K562 (cell line): ENCODE data around the gene XAB2. TPM values are rescaled to one million over a fixed set of nuclear protein-coding genes. Genes with fewer than 3 reads are reported as not detected.
A peak's percentile ranks its signal among the peaks of the same experiment; 100 is the strongest.

Experiments
- CBFA2T3 ChIP-seq: fragments of 450-650 bp; IDR thresholded peaks from 2 replicates; pipeline ENCODE4 v1.6.1; 2017
- CEBPB ChIP-seq: fragments of 450-650 bp; IDR thresholded peaks from 2 replicates; pipeline ENCODE4 v1.6.1; 2016; ENCODE audit warnings: missing genetic modification characterization, missing compliant biosample characterization
- CTCFL ChIP-seq: IDR thresholded peaks from 2 replicates; pipeline ENCODE4 v1.6.1; 2011; ENCODE audit warnings: borderline replicate concordance, low read depth, mild to moderate bottlenecking, moderate library complexity, low read length; ENCODE audit not compliant: insufficient read depth, poor library complexity, severe bottlenecking
- CXXC5 ChIP-seq: fragments of 250-450 bp; sonication (Bioruptor Pico); IDR thresholded peaks from 2 replicates; pipeline ENCODE4 v1.8.0; 2022; ENCODE audit warnings: inconsistent platforms, mild to moderate bottlenecking, moderate library complexity
- ESRRA ChIP-seq: fragments of 450-650 bp; IDR thresholded peaks from 2 replicates; pipeline ENCODE4 v1.6.1; 2014; ENCODE audit warnings: low read depth, mild to moderate bottlenecking, moderate library complexity, borderline replicate concordance
- GTF2F1 ChIP-seq: IDR thresholded peaks from 2 replicates; pipeline ENCODE4 v1.6.1; 2011; ENCODE audit warnings: low read depth, low read length, improper control_type of control experiment
- MYBL2 ChIP-seq, 2 experiments: fragments of 450-650 bp in 1 of 2; sonication (generic) in 1 of 2; formaldehyde crosslinking in 1 of 2; IDR thresholded peaks; 2 replicates each; pipeline versions ENCODE4 v1.6.1 to v1.8.1; 2017 to 2022; ENCODE audit warnings: borderline replicate concordance in 1 of 2, inconsistent platforms in 1 of 2, low read depth in 1 of 2, mild to moderate bottlenecking in 1 of 2, missing genetic modification reagents in 1 of 2, moderate library complexity in 1 of 2
- OTX1 ChIP-seq: fragments of 450-650 bp; formaldehyde crosslinking; IDR thresholded peaks from 2 replicates; pipeline ENCODE4 v1.4.0; 2022; ENCODE audit warnings: mild to moderate bottlenecking
- RBM17 ChIP-seq: fragments of 200-400 bp; formaldehyde crosslinking; IDR thresholded peaks from 2 replicates; pipeline ENCODE4 v1.6.1; 2017; ENCODE audit warnings: low read depth, mild to moderate bottlenecking, low read length, borderline replicate concordance
- SIX5 ChIP-seq, 2 experiments: IDR thresholded peaks; 2 replicates each; pipeline ENCODE4 v1.6.1; 2011; ENCODE audit warnings: low read length in 2 of 2, borderline replicate concordance in 1 of 2, low read depth in 1 of 2, mild to moderate bottlenecking in 1 of 2, moderate library complexity in 1 of 2; ENCODE audit not compliant: insufficient read depth in 1 of 2
- SMARCE1 ChIP-seq: fragments of 450-650 bp; IDR thresholded peaks from 2 replicates; pipeline ENCODE4 v1.7.1; 2016; ENCODE audit warnings: mild to moderate bottlenecking
- TBL1XR1 ChIP-seq, 2 experiments: IDR thresholded peaks; 2 replicates each; pipeline ENCODE4 v1.6.1; 2012; ENCODE audit warnings: improper control_type of control experiment in 2 of 2, low read length in 2 of 2, mild to moderate bottlenecking in 1 of 2
- TCF7L2 ChIP-seq: fragments of 150-350 bp; IDR thresholded peaks from 2 replicates; pipeline ENCODE4 v1.6.1; 2016; ENCODE audit warnings: low read depth, mild to moderate bottlenecking, low read length, moderate library complexity
- TEAD4 ChIP-seq, 2 experiments: sonication (generic) in 1 of 2; formaldehyde crosslinking in 1 of 2; IDR thresholded peaks; 2 replicates each; pipeline versions ENCODE4 v1.6.1 to v1.8.0; 2012 to 2022; ENCODE audit warnings: borderline replicate concordance in 1 of 2, inconsistent platforms in 1 of 2, low read length in 1 of 2, mild to moderate bottlenecking in 1 of 2, missing genetic modification reagents in 1 of 2
- TSHZ1 ChIP-seq: fragments of 250-450 bp; sonication (Bioruptor Pico); IDR thresholded peaks from 2 replicates; pipeline ENCODE4 v1.4.0; 2020; ENCODE audit warnings: mild to moderate bottlenecking, moderate library complexity
- USF1 ChIP-seq: sonication (generic); formaldehyde crosslinking; IDR thresholded peaks from 2 replicates; pipeline ENCODE4 v1.9.0; 2022; ENCODE audit warnings: mild to moderate bottlenecking, missing genetic modification reagents
- XRCC5 ChIP-seq: fragments of 200-400 bp; formaldehyde crosslinking; IDR thresholded peaks from 2 replicates; pipeline ENCODE4 v1.6.1; 2017; ENCODE audit warnings: low read depth, mild to moderate bottlenecking, low read length
- ZBTB9 ChIP-seq: fragments of 450-650 bp; formaldehyde crosslinking; IDR thresholded peaks from 2 replicates; pipeline ENCODE4 v1.4.0; 2020; ENCODE audit warnings: mild to moderate bottlenecking, moderate library complexity
- ZNF384 ChIP-seq: IDR thresholded peaks from 2 replicates; pipeline ENCODE4 v1.6.1; 2012; ENCODE audit warnings: low read depth, low read length, improper control_type of control experiment
- ZNF436 ChIP-seq: fragments of 250-450, 450-650 bp; sonication (Bioruptor Pico); formaldehyde crosslinking; IDR thresholded peaks from 2 replicates; pipeline ENCODE4 v1.7.0; 2020; ENCODE audit warnings: mild to moderate bottlenecking
- polyA plus RNA-seq, 8 experiments: library from polyadenylated mRNA; depleted of rRNA in 4 of 8; stranded (reverse) in 5 of 8; unstranded in 3 of 8; fragments of >200 nt; fragmentation: Nextera tagmentation in 2 of 8; fragmentation: Illumina TruSeq in 1 of 8; extraction: Ambion mirVana in 2 of 8; extraction: Trizol in 1 of 8; gene quantifications; 2 replicates each; pipeline versions ENCODE4 v1.2.1 to v1.2.3, GENCODE V29; 2011 to 2014; ENCODE audit warnings: inconsistent platforms in 1 of 8, missing spikeins in 1 of 8
- total RNA-seq, 7 experiments: library from RNA; depleted of rRNA in 6 of 7; stranded (reverse); fragments of >200 nt in 6 of 7; fragmentation: Illumina TruSeq in 2 of 7; extraction: Trizol in 2 of 7; gene quantifications; 2 replicates each; pipeline versions ENCODE4 v1.2.1 to v1.2.3, GENCODE V29; 2011 to 2021; ENCODE audit warnings: low replicate concordance in 1 of 7

The XAB2 gene
- total and polyA plus RNA-seq, 9 of the 15 experiments (the other 6 are each of a cell fraction or from before 2014, with no cell fraction given): 0.21 to 58.3 (median 20.0) TPM

GRCh38 chr19:7652061-7652641 lies 22.8 kb upstream of the XAB2 start (continued):
- TF ChIP-seq MYBL2 (IDR thresholded peaks at IDR 0.05; ENCODE audit: low read depth) (no peak), MYBL2 (CRISPR knock-in tag; IDR thresholded peaks at IDR 0.05; ENCODE audit: borderline replicate concordance) (no peak), CEBPB (tag) (peak; percentile 93), RBM17 (no peak), SMARCE1 (peak; percentile 35; the same call in 1 of the 2 replicates), TBL1XR1 (IDR thresholded peaks at IDR 0.05; ENCODE audit: low read length in 2 of 2) (peak in 1 of 2 experiments; percentile 84; a peak in 1 of 4 replicates), CXXC5 (CRISPR knock-in tag) (peak; percentile 92), CBFA2T3 (peak; percentile 25; the same call in 1 of the 2 replicates), CTCFL (peak; percentile 39), ZBTB9 (CRISPR knock-in tag) (no peak), TEAD4 (IDR thresholded peaks at IDR 0.05; ENCODE audit: low read length) (peak; percentile 38; the same call in 1 of the 2 replicates), TEAD4 (CRISPR knock-in tag; IDR thresholded peaks at IDR 0.05; ENCODE audit: borderline replicate concordance) (no peak), ESRRA (peak; percentile 75; the same call in 1 of the 2 replicates), TSHZ1 (CRISPR knock-in tag) (no peak), SIX5 (IDR thresholded peaks at IDR 0.05; ENCODE audit: borderline replicate concordance in 1 of 2, insufficient read depth in 1 of 2, low read depth in 1 of 2, low read length in 2 of 2) (no peak), ZNF384 (peak; percentile 85), XRCC5 (peak; percentile 93), USF1 (no peak), TCF7L2 (peak; percentile 97), GTF2F1 (no peak), OTX1 (CRISPR knock-in tag) (no peak), ZNF436 (CRISPR knock-in tag) (no peak)
